C4-2B (cell line): ENCODE measurements around the gene BLM.

Source experiments
- CTCF ChIP-seq: fragments of 450-650 bp; conservative IDR thresholded peaks from 2 replicates; pipeline ENCODE4 v1.5.1; 2017; ENCODE audit warnings: mild to moderate bottlenecking
- ZFX ChIP-seq: fragments of 450-650 bp; IDR thresholded peaks from 2 replicates; pipeline ENCODE4 v1.6.1; 2017

GRCh38 chr15:90691369-90691768 is 25.8 kb upstream of the BLM start:
- no peak; the same call in 1 of the 2 replicates for TF ChIP-seq CTCF
- TF ChIP-seq ZFX: no peak
